22Rv1 (cell line): Measurements from ENCODE around the gene CFDP1.

ENCODE experiments used
- H3K27ac ChIP-seq: fragments of 450-650 bp; 2 replicates; pipeline ENCODE4 v1.5.1; 2017
- CTCF ChIP-seq: fragments of 450-650 bp; IDR thresholded peaks from 2 replicates; pipeline ENCODE4 v1.5.1; 2017; ENCODE audit warnings: mild to moderate bottlenecking
- ZFX ChIP-seq: fragments of 450-650 bp; IDR thresholded peaks from 2 replicates; pipeline ENCODE4 v1.6.1; 2017; ENCODE audit warnings: antibody characterized with exemption, borderline replicate concordance

The CFDP1 gene

DNA sequence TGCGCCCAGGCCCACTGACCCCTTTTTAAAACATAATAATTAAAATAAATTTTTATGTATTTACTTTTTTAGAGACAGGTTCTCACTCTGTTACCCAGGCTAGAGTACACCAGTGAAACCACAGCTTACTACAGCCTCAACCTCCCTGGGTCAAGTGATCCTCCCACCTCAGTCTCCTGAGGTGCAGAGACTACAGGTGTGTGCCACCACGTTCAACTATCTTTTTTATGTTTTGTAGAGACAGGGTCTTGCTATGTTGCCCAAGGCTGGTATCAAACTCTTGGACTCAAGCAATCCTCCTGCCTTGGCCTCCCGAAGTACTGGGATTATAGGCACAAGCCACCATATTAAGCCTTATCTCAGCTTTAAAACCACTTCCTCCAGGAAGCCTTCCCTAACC lies 125.8 kb downstream of the CFDP1 start:
- H3K27ac ChIP-seq: peak overlapping the region; percentile 90
- TF ChIP-seq CTCF: no peak
- no peak for TF ChIP-seq ZFX

GRCh38 chr16:75306099-75306762 lies 127.1 kb downstream of the CFDP1 start:
- TF ChIP-seq CTCF: no peak
- no peak for TF ChIP-seq ZFX
- H3K27ac ChIP-seq: peak overlapping the region; percentile 90

GRCh38 chr16:75305364-75306098 lies 127.8 kb downstream of the CFDP1 start:
- TF ChIP-seq ZFX: no peak
- no peak for TF ChIP-seq CTCF

DNA sequence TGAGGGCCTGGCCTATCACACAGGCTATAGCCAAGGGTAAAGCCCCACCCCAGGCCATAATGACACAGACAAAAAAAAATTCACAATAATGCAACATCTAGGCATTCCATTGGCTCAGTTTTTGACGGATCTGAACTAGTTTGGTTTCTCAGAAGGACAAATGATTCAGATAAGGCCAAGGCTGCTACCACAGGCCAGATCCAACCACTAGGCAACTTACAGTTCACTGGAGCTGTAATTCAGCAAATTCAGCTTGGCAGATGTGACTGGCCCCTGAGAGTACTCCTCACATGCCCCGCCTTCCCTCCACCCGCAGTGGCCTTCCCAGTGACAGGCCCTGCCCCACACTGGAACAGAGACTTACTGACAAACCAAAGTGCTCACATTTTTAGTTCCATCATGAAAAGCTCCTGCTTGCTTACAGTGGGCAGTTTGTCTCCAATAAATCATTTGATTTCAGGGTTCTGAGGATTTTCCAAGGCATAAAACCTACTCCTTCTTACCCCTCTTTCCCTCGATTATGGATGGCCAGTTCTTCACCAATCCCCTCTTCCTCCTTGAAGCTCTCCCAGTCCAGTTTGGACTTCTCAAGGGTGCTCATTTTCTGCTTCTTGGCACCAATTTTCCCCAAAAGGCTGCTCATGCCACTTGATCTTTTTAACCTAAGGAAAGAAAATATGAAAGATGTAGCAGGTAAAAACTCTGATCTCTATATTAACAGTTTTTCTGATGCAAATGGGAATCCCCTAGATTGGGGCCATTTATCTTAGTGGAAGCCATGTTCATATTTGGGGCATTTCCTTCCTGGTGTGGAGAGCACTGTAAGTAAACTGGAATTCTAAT lies 128.6 kb downstream of the CFDP1 start:
- H3K27ac ChIP-seq: peak overlapping the region; percentile 90

More at GRCh38 chr16:75305364-75306098, 127.8 kb downstream of the CFDP1 start:
- peak overlapping the region; percentile 90 for H3K27ac ChIP-seq

DNA sequence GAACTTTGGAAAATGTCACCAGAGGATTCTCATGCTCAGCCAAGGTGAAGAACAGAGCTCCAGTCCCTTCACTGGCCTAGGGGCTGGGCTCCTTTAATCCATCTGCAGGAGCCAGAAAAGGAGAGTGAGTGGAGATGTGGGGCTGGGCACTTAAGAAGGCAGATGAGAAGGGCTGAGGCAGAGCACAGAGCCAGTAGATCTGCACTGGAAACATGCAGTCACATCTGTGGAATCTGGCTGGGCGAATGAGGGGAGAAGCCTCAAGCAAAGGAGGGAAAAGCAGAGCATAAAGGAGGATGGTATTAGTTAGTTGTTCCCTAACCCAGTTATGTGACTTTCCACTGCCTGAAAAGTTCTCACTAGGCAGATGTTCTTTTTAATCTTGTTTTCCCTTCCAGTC lies 131.5 kb downstream of the CFDP1 start:
- TF ChIP-seq ZFX (no peak), CTCF (no peak)
- H3K27ac ChIP-seq: no peak overlapping the region

More for the DNA sequence above, 128.6 kb downstream of the CFDP1 start:
- TF ChIP-seq CTCF: no peak
- TF ChIP-seq ZFX: no peak

DNA sequence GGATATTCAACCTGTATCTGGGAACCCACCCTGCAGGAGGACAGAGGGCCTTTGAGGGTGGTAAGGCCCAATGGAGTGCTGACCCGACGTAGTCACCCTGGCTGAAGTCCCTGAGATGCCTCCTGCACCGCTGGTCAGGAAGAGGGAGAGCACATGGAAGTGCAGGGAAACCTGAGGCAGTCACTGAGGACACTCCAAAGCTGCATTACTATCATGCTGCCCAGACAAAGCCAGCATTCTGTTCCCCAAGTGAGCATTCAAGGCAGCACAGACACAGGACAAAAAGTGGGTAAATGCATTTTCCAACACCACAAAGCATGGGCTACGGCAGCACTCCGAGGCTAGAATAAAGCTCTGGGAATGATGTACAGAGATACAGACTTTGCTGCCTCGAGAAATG lies 135.0 kb downstream of the CFDP1 start:
- H3K27ac ChIP-seq: no peak overlapping the region
- TF ChIP-seq ZFX (no peak), CTCF (no peak)

- no peak for TF ChIP-seq CTCF
- no peak for TF ChIP-seq ZFX
- no peak overlapping the region for H3K27ac ChIP-seq
These were observed 136.7 kb downstream of the CFDP1 start for GRCh38 chr16:75296606-75297005.
